ENCODE measurements around the gene ZNHIT1.
"Not testable (repeated sequence)": the region's sequence is repeated elsewhere in the genome, so short reads cannot be mapped to it uniquely, and the experiment has no call there.

Gene ZNHIT1

GRCh38 chr7:101241443-101242349 is 23.7 kb downstream of the ZNHIT1 start:
- DNase-seq (ENCODE audit: low read depth): no peak

GRCh38 chr7:101243646-101244374 is 25.8 kb downstream of the ZNHIT1 start:
- DNase-seq (ENCODE audit: low read depth): peak; percentile 47

- peak; percentile 91 for DNase-seq (ENCODE audit: low read depth)
These were observed 26.6 kb downstream of the ZNHIT1 start, which contains the start of gene FIS1 for GRCh38 chr7:101244375-101245146. Gene FIS1 (minus strand): TSS chr7:101245081. CDS start chr7:101245004, 77 bp downstream.

- no peak for DNase-seq (ENCODE audit: low read depth)
These were observed 27.2 kb downstream of the ZNHIT1 start for GRCh38 chr7:101245147-101245668.

- no peak for DNase-seq (ENCODE audit: low read depth)
These were observed 30.3 kb downstream of the ZNHIT1 start for GRCh38 chr7:101248276-101248675.

GRCh38 chr7:101250324-101250723 is 32.4 kb downstream of the ZNHIT1 start:
- no peak for DNase-seq (ENCODE audit: low read depth)

GRCh38 chr7:101251871-101252659 is 34.1 kb downstream of the ZNHIT1 start:
- peak; percentile 98 for DNase-seq (ENCODE audit: low read depth)

- not testable (repeated sequence) for DNase-seq (ENCODE audit: low read depth)
These were observed 35.2 kb downstream of the ZNHIT1 start for GRCh38 chr7:101253199-101253598.

GRCh38 chr7:101255796-101256195 is 37.8 kb downstream of the ZNHIT1 start:
- no peak for DNase-seq (ENCODE audit: low read depth)

- peak; percentile 41 for DNase-seq (ENCODE audit: low read depth)
These were observed 40.3 kb downstream of the ZNHIT1 start for GRCh38 chr7:101258243-101258731.

- DNase-seq (ENCODE audit: low read depth): peak; percentile 30
These were observed 46.2 kb downstream of the ZNHIT1 start for GRCh38 chr7:101264102-101264706.

- no peak for DNase-seq (ENCODE audit: low read depth)
These were observed 47.9 kb downstream of the ZNHIT1 start for GRCh38 chr7:101265622-101266516.

GRCh38 chr7:101269664-101270063 is 51.7 kb downstream of the ZNHIT1 start:
- no peak for DNase-seq (ENCODE audit: low read depth)

GRCh38 chr7:101271021-101271420 is 53.1 kb downstream of the ZNHIT1 start:
- DNase-seq (ENCODE audit: low read depth): no peak

GRCh38 chr7:101273206-101273605 is 55.2 kb downstream of the ZNHIT1 start:
- no peak for DNase-seq (ENCODE audit: low read depth)

Measured in EH (cell line).